Hepatocyte (in vitro differentiated cells): ENCODE results near the gene CCZ1B.
"Not testable (repeated sequence)": the region's sequence is repeated elsewhere in the genome, so short reads cannot be mapped to it uniquely, and the experiment has no call there.

ENCODE experiments used
- CTCF ChIP-seq: fragments of 200-600 bp; sonication (generic); IDR thresholded peaks from 2 replicates; pipeline ENCODE4 v1.5.1; 2016; ENCODE audit warnings: antibody characterized with exemption, mild to moderate bottlenecking; ENCODE audit not compliant: poor library complexity
- EZH2 ChIP-seq: fragments of 200-600 bp; sonication (generic); IDR thresholded peaks from 2 replicates; pipeline ENCODE4 v1.6.1; 2016; ENCODE audit warnings: antibody characterized with exemption, mild to moderate bottlenecking, borderline replicate concordance
- EZH2phosphoT487 ChIP-seq: fragments of 200-600 bp; sonication (generic); IDR thresholded peaks from one replicate; pipeline ENCODE4 v1.6.1; 2018; ENCODE audit warnings: antibody characterized with exemption, mild to moderate bottlenecking, low read depth, moderate library complexity; ENCODE audit not compliant: unreplicated experiment, severe bottlenecking

GRCh38 chr7:6843092-6843491, 17.0 kb upstream of the CCZ1B start:
- not testable (repeated sequence) for TF ChIP-seq CTCF, EZH2, EZH2phosphoT487
